HPDE6-E6E7 (cell line): ENCODE results near the gene NHERF2.

Experiments
- DNase-seq: peaks from one replicate; pipeline ENCODE4 v3.0.0; 2011; ENCODE audit warnings: missing footprints; ENCODE audit errors: extremely low spot score

Gene NHERF2

DNA sequence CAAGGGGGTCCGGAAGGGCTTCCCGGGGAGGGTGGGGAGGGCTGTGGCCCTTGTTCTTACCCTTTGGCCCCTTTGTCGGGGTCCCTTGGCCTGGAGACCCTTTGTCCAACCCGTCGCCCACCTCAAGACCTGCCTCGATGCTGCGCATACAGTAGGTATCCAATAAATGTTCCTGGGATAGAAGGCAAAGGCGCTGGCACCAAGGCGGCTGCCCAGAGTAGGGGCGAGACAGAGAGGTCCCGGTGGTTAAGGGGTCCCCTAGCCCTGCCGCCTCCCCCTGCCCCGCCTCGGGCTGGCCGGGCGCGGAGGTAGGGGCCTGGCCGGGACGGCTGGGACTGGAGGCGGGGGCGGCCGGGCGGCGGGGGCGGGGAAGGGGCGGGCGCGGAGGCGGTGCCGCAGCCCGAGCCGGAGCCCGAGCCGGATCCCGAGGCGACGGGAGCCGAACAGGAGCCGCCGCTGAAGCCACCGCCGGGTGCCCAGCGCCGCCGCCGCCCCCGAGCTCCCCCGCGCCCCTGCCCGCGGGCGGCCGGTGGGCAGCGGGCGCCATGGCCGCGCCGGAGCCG, at the start of gene NHERF2:
TSS of gene NHERF2 (plus strand) at position 442 of the 563 bp plus-strand sequence. CDS start at position 546, 104 bp downstream.
- DNase-seq: peak; percentile 45

DNA sequence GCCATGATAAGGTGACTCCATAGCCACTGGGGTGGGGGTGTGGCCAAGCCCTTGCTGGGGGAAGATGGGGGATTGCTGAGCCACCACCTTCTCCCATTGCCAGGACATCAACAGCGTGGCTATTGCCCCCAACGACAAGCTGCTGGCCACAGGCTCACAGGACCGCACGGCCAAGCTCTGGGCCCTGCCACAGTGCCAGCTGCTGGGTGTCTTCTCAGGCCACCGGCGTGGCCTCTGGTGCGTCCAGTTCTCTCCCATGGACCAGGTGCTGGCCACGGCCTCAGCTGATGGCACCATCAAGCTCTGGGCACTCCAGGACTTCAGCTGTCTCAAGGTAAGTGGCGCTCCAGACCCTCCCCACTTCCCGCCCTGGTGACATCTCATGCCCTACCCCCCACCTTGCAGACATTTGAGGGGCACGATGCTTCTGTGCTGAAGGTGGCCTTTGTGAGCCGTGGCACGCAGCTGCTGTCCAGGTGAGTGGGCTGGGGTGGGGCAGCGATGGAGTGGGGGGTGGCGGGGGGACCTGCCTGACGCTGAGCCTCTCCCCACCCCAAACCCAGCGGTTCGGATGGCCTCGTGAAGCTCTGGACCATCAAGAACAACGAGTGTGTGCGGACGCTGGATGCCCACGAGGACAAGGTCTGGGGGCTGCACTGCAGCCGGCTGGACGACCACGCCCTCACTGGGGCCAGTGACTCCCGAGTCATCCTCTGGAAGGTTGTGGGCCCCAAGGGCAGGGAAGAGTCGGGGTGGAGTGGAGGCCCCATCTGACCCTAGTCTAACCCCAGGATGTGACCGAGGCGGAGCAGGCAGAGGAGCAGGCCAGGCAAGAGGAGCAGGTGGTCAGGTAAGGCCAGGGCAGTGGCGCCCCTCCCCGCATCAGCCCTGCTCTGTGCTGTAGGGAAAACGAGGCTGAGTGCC, 49.5 kb upstream of the NHERF2 start:
- no peak for DNase-seq

DNA sequence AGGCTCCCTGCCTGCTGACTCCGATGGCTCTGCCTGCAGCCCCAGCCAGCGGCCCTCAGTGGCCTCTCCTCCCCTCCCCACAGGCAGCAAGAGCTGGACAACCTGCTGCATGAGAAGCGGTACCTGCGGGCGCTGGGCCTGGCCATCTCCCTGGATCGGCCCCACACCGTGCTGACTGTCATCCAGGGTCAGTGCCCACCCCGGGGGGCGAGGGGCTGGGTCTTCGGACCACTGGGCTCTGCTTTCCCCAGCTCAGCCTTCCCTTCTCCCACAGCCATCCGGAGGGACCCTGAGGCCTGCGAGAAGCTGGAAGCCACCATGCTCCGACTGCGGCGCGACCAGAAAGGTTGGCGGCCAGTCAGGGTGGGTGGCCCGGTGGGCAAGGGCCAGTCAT, 48.8 kb upstream of the NHERF2 start:
- DNase-seq: no peak

DNA sequence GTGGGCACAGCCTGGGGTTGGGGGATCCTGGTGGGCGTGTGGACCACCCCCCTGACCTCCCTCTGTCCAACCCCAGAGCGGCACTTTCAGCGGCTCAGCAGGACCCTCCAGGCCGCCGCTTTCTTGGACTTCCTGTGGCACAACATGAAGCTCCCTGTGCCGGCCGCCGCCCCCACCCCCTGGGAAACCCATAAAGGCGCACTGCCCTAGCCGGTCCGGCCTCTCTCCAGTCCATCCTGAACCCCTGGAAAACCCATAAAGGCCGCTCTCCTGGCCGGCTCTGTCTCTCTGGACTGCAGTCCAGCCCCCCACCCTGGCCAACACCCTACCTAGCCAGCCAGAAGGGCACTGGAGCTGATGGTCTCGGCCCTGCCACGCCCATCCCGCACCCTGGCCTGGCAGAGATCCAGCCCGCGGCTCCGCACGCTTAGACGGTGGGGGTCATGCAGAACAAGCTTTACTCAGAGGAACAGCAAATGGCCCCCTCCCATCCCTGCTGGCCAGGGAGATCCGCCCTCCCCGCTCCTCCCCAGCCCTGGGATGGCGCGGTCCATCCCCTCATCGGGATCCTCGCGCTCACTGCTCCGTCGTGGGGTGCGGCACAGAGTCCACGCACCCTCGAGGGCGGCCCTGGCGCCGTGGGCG, 48.1 kb upstream of the NHERF2 start:
- DNase-seq: no peak

DNA sequence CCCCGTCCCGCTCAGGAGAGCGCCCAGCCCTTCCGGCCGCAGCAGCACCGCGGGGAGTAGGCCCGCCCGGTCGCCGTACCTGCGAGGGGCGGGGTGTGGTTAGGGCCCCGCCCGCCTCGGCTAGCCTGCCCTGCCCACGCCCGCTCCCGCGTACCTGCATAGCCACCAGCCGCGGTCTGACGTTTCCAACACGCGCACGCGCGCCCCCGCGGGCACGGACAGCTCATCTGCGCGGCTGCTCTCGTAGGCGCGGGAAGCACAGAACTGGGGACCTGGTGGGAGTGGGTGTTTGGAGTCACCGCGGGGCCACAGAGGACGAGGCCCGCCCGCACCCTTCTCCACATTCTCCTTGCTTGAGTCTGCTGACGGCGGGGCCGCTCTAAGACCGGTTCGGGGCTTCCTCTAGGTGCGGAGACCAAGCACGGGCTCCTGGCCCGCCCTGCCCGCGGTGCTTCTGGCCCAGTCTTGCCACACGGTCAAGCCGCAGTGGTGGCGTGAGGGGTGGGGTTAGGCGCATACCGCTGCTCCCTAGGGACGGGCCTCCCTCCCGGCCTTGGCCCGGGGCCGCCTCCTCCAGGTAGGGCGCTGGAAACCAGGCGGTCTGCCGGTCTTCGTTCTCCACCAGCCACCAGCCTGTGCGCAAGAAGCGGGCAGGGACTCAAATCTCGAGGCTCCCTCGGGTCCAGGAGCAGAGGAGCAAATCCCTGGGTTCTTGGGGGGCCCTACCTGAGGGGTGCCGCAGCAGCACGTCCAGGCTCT, 47.3 kb upstream of the NHERF2 start:
- peak; percentile 49 for DNase-seq

DNA sequence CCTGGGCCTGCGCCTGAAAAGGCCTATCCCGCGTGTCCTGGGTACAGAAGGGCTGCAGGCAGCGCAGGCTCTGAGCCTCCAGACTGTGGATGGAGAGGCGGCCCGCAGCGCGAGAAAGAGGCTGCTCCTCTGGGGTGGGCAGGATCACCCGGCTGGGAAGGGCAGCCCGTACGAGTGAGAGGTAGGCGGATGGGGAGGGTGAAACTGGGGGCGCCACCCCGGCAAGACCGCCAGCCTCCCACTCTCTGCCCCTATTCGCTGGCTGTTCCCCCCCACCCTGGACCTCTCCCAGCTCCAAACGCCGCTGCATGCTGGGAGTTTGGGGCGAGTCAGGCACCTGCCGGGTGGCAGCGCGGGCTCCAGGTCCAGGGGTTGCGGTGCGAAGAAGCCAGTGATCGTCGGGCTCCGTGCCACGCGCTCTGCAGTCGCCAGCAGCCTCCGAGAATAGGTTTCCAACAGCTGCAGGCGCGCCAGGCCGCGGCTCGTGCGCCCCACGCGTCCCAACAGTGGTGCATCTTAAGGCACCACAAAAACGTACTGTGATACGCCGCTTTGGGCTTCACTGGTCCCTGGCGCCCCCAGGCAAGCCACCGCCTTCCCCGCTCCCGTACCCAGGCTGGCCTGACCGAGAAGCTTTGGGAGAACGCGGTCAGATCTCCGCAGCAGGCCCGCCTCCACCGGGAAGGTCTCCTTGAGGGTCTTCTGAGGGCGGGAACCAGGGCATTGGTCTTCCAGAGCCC, 46.5 kb upstream of the NHERF2 start:
- DNase-seq: no peak

DNA sequence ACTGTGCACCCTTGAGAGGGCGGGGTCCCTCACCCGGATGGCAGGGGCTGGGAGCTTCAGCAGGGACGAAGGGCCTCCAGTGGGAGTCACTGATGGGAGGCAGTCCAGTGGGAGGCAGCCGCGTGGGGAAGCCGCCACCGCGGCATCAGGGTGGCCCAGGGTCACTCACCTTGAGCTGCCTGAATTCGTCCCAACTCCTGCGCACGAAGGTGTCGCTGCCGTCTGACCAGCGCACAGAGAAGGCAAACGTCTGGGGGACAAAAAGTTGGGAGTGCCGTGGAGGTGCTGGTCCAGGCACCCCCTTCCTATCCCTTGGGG, 46.0 kb upstream of the NHERF2 start:
- DNase-seq: no peak

DNA sequence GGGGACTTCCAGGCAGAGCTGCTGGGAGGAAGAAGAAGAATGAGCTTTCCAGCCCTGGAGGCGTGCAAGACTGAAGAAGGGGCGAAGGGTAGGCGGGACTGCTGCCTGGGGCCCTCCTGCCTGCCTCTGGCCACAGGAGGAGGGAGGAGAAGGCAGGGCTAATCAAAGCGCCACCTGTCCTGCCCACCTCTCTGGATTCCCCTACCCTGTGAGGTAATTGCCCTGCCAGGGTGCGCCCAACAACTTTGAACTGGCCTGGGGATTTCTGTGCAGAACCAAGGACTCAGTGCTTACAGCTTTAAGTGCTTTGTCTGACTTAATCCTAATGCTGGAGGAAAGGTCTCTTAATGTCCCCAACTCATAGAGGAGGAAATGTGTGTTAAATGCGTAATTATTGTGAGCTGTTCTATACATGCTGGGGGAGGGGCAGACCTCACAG, 45.3 kb upstream of the NHERF2 start, which contains the start of gene NOXO1:
TSS of gene NOXO1 (minus strand) at position 72 of the 439 bp plus-strand sequence. CDS start 290 bp downstream, outside the sequence.
- DNase-seq: no peak

DNA sequence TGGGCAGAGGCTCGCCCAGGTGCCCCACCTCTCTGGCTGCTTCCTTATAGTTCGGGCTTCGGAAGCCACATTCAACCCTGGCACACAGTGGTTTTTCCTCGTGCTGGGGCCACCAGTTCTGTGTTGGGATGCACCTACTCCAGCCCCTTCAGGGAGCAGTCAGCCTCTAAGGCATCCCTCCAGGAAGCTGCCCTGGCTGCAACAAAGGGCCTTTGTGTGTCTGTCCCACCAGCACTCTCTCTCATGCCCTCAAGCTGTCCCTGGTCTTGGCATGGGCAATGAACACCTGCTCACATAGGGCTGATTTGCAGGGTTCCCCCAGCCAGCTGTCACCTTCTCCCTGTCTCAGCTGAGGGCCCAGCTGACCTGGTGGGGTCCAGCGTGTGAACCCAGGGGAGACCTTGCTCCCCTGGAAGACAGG, 44.7 kb upstream of the NHERF2 start:
- no peak for DNase-seq

DNA sequence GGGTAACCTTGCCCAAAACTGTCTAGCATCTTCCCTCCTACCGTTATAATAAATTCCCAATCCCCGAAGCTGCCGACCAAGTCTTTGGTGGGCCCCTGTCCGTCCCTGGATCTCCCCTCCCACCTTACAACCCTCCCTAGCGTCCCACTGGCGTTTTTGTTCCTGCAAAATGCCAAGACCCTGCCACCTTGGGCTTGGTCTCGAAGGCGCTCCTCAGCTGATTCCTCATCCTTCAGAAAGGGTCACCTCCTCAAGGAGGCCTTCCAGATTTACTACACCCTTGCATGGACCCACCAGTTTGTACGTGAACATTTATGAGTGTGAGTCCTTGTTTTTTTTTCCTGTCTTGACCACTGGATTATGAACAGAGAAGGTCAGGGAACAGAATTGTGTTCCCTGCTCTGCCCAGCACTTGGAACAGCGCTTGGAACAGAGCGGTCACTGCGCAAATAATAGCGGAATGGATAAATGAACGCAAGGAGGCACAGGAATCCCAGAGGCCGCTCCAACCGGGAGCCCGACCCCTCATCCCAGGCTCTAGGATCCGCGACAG, 43.6 kb upstream of the NHERF2 start:
- DNase-seq: no peak

DNA sequence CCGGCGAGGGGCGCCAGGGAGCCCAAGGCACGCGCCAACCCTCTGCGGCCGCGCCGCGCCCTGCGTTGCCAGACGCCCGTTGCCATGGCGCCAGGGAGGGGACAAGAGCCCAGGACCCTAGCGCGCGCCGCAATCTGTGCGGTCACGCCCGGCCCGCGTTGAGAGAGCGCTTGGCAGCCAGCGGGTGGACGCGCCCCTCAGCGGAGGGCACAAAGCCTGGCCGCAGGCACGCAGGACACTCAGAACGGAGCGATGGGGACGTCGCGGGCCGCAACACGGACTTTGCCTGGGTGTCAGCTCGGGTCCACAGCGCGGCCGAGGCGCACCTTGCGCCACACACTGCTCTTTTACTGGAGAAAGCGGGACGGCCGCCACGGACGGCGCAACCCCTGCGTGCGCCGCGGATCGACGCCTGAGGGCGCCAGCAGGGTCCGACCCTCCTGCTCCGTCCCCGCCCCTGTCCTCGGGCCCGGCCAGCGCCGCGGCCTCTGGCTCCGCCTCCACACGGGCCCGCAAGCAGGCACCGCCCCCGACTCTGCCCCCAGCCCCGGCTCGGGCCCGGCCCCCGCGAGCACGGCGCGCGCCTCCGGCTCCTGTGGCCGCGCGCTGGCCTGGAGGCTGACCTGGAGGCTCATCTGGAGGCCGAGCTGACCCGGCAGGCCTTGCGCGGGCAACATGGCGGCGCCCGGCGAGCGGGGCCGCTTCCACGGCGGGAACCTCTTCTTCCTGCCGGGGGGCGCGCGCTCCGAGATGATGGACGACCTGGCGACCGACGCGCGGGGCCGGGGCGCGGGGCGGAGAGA, 43.0 kb upstream of the NHERF2 start, which contains the start of gene GFER:
TSS of gene GFER (plus strand) at position 650 of the 803 bp plus-strand sequence. CDS start at position 676, 26 bp downstream.
- peak; percentile 72 for DNase-seq

DNA sequence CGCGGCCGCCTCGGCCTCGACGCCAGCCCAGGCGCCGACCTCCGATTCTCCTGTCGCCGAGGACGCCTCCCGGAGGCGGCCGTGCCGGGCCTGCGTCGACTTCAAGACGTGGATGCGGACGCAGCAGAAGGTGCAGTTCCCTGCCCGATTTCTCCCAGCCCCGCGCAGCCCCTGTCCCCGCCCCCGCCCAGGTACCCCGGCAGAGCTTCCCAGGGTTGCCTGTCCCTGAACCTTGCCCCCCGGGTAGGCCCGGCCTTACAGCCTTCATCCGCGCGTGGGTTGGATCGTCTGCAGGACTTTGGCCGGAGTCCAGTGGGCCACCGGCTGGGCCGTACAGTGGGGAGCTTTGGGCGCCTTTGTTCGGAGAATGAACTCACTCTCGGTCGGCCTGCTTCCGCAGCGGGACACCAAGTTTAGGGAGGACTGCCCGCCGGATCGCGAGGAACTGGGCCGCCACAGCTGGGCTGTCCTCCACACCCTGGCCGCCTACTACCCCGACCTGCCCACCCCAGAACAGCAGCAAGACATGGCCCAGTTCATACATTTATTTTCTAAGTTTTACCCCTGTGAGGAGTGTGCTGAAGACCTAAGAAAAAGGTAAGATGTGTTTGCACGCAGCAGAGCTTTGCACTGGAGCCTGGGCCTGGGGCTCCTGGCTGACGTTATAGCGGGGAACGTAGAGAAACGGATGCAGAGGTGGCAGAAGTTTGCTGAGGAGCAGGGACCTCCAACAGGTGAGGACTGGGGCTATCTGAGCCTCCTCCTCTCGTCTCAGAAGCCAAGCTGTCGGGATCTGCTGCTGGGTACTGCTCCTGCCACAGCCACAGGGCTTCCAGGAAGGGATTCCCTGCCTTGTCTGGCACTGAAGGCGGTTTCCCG, 42.1 kb upstream of the NHERF2 start:
- DNase-seq: no peak

DNA sequence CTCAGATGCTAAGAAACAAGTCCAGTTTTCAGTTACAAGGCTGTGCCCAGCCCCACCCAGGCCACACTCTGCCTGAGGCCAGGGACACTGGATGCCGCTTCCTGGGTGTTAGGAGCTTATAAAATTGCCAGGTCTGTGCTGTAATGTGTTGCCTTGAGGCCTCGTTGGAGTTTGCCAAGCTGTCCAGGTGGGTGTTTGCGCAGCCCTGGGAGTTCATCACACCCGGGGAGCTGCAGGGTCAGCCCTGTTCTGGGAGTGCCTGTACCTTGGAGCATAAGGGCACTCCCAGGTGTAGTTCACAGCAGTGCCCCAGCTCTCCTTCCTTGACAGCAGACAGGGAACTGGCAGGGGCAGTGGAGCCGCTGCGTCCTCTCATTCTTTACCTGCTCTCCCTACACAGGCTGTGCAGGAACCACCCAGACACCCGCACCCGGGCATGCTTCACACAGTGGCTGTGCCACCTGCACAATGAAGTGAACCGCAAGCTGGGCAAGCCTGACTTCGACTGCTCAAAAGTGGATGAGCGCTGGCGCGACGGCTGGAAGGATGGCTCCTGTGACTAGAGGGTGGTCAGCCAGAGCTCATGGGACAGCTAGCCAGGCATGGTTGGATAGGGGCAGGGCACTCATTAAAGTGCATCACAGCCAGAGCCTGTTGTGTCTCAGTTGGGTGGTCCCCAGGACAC, 41.1 kb upstream of the NHERF2 start:
- no peak for DNase-seq

DNA sequence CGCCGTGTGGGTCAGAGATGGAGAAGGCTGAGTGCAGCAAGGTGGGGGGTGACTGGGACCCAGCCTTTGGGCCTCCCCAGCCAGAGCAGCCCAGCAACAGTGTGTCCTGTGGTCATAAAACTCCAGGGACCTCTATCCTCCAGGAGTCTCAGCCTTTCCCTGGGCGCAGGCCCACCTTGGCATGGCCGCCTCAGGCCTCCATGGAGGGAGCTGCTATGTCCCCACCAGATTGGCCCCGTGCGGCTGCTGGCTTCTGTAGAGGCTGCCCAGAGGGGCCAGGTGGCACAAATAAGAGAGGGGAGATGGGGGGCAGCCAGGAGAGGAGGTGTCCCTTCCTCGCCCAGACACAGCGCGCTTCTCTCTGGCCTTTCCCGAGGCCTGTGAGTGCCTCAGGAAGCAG, 39.5 kb upstream of the NHERF2 start:
- DNase-seq: no peak

DNA sequence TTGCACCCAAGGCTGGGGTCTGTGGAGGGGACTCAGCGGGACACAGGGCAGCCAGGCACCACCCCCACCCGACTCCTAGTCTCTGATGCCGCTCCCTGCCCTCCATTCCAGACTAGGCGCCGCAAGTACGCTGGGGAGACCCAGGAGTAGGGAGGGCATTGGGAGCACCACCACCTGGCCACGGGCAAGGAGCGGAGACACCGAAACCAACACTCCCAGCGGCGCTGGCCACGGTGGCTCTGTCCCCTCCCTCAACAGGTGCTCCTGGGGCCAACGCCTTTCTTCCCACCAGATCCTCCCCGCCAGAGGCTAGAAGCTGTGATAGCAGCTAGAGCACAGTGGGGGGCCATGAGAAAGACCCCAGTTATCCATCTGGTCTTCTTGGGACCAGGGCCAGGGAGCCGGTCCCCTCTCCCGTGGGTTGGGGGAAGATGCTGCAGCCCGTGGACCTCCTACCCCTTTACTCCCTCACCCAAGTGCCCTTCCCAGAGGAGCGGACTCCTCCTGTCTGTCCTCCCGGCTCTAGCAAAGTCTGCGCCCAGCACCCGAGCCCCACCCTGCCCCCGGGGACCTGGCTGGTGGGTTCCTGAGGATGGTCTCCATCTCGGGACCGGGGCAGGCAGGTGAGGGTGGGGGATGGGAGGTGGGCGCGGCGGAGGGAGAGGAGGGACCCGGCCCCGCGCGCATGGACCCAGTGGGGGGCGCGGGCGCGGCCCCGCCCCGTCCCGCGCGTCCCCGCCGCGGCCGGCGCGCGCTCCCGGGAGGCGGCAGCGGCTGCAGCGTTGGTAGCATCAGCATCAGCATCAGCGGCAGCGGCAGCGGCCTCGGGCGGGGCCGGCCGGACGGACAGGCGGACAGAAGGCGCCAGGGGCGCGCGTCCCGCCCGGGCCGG, 37.2 kb upstream of the NHERF2 start, which contains the start of gene SYNGR3:
TSS of gene SYNGR3 (plus strand) at position 762 of the 892 bp plus-strand sequence. CDS start 133 bp downstream, outside the sequence.
- no peak for DNase-seq

DNA sequence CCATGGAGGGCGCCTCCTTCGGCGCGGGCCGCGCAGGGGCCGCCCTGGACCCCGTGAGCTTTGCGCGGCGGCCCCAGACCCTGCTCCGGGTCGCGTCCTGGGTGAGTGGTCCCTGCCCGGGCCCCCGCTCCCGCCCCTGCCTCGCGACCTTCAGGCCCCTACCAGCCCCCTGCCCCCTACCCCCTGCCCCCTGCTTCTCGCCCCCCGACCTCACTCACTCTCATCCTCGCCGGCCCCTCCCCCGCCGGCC, 36.7 kb upstream of the NHERF2 start:
- DNase-seq: no peak

DNA sequence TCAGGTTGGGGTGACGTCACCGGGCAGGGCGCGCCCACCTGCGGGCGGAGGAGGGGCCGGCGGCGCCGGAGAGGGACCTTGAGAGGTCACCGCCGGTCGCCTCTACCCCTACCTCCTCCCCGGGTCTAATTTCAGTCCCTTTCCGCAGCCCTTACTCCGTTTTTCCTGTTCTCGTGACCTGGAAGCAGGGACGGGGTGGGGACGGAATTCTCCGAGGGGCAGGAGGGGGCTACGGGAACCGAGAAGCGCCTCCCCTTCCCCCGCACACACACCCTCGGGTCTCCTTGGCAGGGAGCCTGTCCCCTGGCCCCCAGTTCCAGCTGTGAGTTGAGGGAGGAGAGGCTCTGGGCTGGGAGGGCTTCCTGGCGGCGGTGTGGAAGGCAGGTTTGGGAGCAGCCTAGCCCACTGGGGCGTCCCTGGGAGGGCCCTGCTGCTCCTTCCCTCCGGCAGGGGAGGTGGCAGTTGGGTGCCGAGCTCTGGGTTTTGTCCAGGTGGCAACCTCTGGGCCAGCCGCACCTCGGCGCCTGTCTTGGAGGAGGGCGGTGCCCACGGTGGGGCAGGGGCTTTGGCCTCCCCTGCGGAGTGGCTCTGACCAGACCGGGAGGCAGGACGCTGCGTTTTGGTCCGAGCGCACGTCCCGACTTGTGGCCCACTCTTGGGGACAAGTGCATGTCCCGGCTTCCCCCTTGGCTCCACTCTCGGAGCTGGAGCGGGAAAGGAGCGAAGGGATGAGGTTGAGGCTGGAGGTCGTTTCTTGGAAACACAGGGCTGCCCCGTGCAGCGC, 36.2 kb upstream of the NHERF2 start:
- no peak for DNase-seq
